Amniotic stem cell (primary cell): ENCODE data around the gene USP15.
"Not testable (repeated sequence)": the region's sequence is repeated elsewhere in the genome, so short reads cannot be mapped to it uniquely, and the experiment has no call there.

Experiments used
- DNase-seq: peaks from one replicate; lab custom pipeline; 2025; lab: John Stamatoyannopoulos, UW

Gene USP15

GRCh38 chr12:62372134-62372533, 111.9 kb downstream of the USP15 start:
- no peak for DNase-seq

- DNase-seq, result no peak
These were observed 112.6 kb downstream of the USP15 start for GRCh38 chr12:62372825-62373224.

GRCh38 chr12:62375603-62376002, 115.4 kb downstream of the USP15 start:
- DNase-seq, result no peak

GRCh38 chr12:62379026-62379722, 119.0 kb downstream of the USP15 start:
- no peak for DNase-seq

- no peak for DNase-seq
These were observed 119.5 kb downstream of the USP15 start for GRCh38 chr12:62379723-62380045.

GRCh38 chr12:62382526-62382925, 122.3 kb downstream of the USP15 start:
- no peak for DNase-seq

GRCh38 chr12:62396750-62397149, 136.5 kb downstream of the USP15 start:
- no peak for DNase-seq

- no peak for DNase-seq
These were observed 139.9 kb downstream of the USP15 start for GRCh38 chr12:62400135-62400534.

GRCh38 chr12:62401631-62402030, 141.4 kb downstream of the USP15 start:
- no peak for DNase-seq

GRCh38 chr12:62403031-62403430, 142.8 kb downstream of the USP15 start:
- no peak for DNase-seq

GRCh38 chr12:62407587-62407986, 147.4 kb downstream of the USP15 start:
- no peak for DNase-seq

- no peak for DNase-seq
These were observed 148.9 kb downstream of the USP15 start for GRCh38 chr12:62409068-62409467.

GRCh38 chr12:62414180-62414579, 154.0 kb downstream of the USP15 start:
- no peak for DNase-seq

GRCh38 chr12:62426089-62426488, 165.9 kb downstream of the USP15 start:
- DNase-seq, result no peak

- DNase-seq, result no peak
These were observed 169.3 kb downstream of the USP15 start for GRCh38 chr12:62429457-62429856.

- no peak for DNase-seq
These were observed 174.5 kb downstream of the USP15 start for GRCh38 chr12:62434494-62435302.

- DNase-seq, result peak; percentile 33
These were observed 175.3 kb downstream of the USP15 start for GRCh38 chr12:62435303-62436163.

- no peak for DNase-seq
These were observed 175.9 kb downstream of the USP15 start for GRCh38 chr12:62436164-62436503.

- peak; percentile 6 for DNase-seq
These were observed 178.0 kb downstream of the USP15 start for GRCh38 chr12:62438098-62438692.

- no peak for DNase-seq
These were observed 186.7 kb downstream of the USP15 start for GRCh38 chr12:62446754-62447452.

GRCh38 chr12:62448436-62448835, 188.2 kb downstream of the USP15 start:
- DNase-seq, result no peak

- DNase-seq, result not testable (repeated sequence)
These were observed 195.2 kb downstream of the USP15 start for GRCh38 chr12:62455429-62455828.
